SU-DHL-6 (cell line): Measurements from ENCODE around the gene ADAMTS14.

Experiments
- EZH2phosphoT487 ChIP-seq: fragments of 200-600 bp; sonication (generic), shearing (Covaris generic); conservative IDR thresholded peaks from 2 replicates; pipeline ENCODE4 v1.6.1; 2018; ENCODE audit warnings: mild to moderate bottlenecking, antibody characterized with exemption, low read length, moderate library complexity, mixed read lengths
- TF ChIP-seq, protein P1 (sequence below): fragments of 200-600 bp; sonication (generic); IDR thresholded peaks from one replicate; pipeline ENCODE4 v1.5.1; 2017; ENCODE audit warnings: antibody characterized with exemption, mild to moderate bottlenecking, low read length, moderate library complexity; ENCODE audit not compliant: insufficient read depth, poor library complexity, severe bottlenecking

DNA sequence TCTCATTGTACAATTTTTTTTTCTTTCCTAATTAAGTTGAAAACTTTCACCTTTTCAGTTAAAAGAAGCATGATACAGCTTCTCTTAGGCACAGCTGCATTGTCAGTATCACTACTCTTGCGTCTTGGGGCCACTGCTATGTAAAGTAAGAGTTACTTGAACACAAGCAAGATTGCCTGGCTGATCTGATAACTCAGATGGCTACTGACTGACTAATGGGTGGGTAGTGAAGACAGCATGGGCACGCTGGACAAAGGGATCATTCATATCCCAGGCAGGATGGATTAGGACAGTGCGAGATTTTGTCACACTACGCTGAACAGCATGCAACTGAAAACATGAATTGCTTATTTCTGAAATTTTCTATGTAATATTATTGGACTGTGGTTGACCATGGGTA lies 11.6 kb upstream of the ADAMTS14 start:
- TF ChIP-seq, protein P1, sequence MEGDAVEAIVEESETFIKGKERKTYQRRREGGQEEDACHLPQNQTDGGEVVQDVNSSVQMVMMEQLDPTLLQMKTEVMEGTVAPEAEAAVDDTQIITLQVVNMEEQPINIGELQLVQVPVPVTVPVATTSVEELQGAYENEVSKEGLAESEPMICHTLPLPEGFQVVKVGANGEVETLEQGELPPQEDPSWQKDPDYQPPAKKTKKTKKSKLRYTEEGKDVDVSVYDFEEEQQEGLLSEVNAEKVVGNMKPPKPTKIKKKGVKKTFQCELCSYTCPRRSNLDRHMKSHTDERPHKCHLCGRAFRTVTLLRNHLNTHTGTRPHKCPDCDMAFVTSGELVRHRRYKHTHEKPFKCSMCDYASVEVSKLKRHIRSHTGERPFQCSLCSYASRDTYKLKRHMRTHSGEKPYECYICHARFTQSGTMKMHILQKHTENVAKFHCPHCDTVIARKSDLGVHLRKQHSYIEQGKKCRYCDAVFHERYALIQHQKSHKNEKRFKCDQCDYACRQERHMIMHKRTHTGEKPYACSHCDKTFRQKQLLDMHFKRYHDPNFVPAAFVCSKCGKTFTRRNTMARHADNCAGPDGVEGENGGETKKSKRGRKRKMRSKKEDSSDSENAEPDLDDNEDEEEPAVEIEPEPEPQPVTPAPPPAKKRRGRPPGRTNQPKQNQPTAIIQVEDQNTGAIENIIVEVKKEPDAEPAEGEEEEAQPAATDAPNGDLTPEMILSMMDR: no peak
- TF ChIP-seq EZH2phosphoT487: no peak
